Upper lobe of left lung (tissue), 6 donors: Measurements from ENCODE around the gene CAPRIN1. TPM values are rescaled to one million over a fixed set of nuclear protein-coding genes. Genes with fewer than 3 reads are reported as not detected.

Experiments
- ATAC-seq, 2 donors: fragments of 200-7000 bp; cut with Tn5 transposase; one replicate each; pipeline ENCODE4 v1.9.1; 2022; ENCODE audit warnings: mild to moderate bottlenecking in 2 of 2, moderate library complexity in 2 of 2; ENCODE audit not compliant: low FRiP score in 2 of 2
- DNase-seq, 2 donors: peaks; one replicate each; pipeline ENCODE4 v3.0.0-alpha.2; 2019 to 2020
- H3K27ac ChIP-seq, 4 donors: fragments of 200-600 bp; sonication (generic); one replicate each; pipeline ENCODE4 v1.5.1; 2016 to 2019
- H3K27me3 ChIP-seq, 4 donors: fragments of 200-600 bp; sonication (generic); one replicate each; pipeline ENCODE4 v1.5.1; 2017 to 2019
- H3K36me3 ChIP-seq, 4 donors: fragments of 200-600 bp; sonication (generic); one replicate each; pipeline ENCODE4 v1.5.1; 2016 to 2019
- H3K4me1 ChIP-seq, 4 donors: fragments of 200-600 bp; sonication (generic); one replicate each; pipeline ENCODE4 v1.5.1; 2018 to 2019
- H3K4me3 ChIP-seq, 4 donors: fragments of 200-600 bp; sonication (generic); one replicate each; pipeline ENCODE4 v1.5.1; 2017 to 2019; ENCODE audit warnings: mild to moderate bottlenecking in 2 of 4, moderate library complexity in 1 of 4
- H3K9me3 ChIP-seq, 4 donors: fragments of 200-600 bp; sonication (generic); one replicate each; pipeline ENCODE4 v1.5.1; 2018 to 2019
- CTCF ChIP-seq, 6 experiments: fragments of 450-650 bp in 4 of 6; fragments of 200-600 bp in 2 of 6; sonication (generic) in 2 of 6; IDR thresholded peaks; one replicate each; pipeline ENCODE4 v1.5.1; 2016 to 2019; ENCODE audit warnings: antibody characterized with exemption in 6 of 6
- EP300 ChIP-seq, 4 donors: sonication (generic); formaldehyde crosslinking; IDR thresholded peaks; one replicate each; pipeline ENCODE4 v1.5.1; 2017; ENCODE audit warnings: antibody characterized with exemption in 4 of 4, control low read depth in 2 of 4
- POLR2A ChIP-seq, 4 donors: fragments of 450-650 bp; IDR thresholded peaks; one replicate each; pipeline ENCODE4 v1.5.1; 2016 to 2017; ENCODE audit warnings: antibody characterized with exemption in 4 of 4, mild to moderate bottlenecking in 2 of 4
- POLR2AphosphoS5 ChIP-seq, 2 donors: sonication (generic); formaldehyde crosslinking; IDR thresholded peaks; one replicate each; pipeline ENCODE4 v1.5.1; 2017; ENCODE audit warnings: antibody characterized with exemption in 2 of 2
- WGBS, 2 donors: methylation state at CpG; one replicate each; pipeline ENCODE4 v1.1.5; 2017 to 2018; 5-methylcytosine and 5-hydroxymethylcytosine counted together
- total RNA-seq, 6 donors: library from RNA; depleted of rRNA in 4 of 6; stranded (reverse); fragments of >200 nt in 4 of 6; gene quantifications; one replicate each; pipeline versions ENCODE4 v1.1.0 to v1.2.1, GENCODE V29; 2016 to 2021
- donor health status: DM: no; HTN: no; CAD: no; lungs with moderate emphysema.
- donor health status: DM: no; HTN: yes; CAD: no; lungs with severe emphysema.

Gene CAPRIN1
- total RNA-seq, 6 donors from 2014 or later, result 144 to 265 (median 153) TPM

GRCh38 chr11:34114471-34114870, 62.9 kb downstream of the CAPRIN1 start:
- ATAC-seq (no peak), DNase-seq (no peak)
- Histone ChIP-seq H3K9me3 (no peaks in the 10 kb centered on the region), H3K27me3 (no peaks in the 10 kb centered on the region), H3K4me1 (no peaks in the 10 kb centered on the region), H3K27ac (no peak overlapping the region), H3K36me3 (peaks cover 32 to 100% (median 83%) of the 10 kb centered on the region in 4 donors), H3K4me3 (no peak overlapping the region)
- no peak for TF ChIP-seq EP300 (IDR thresholded peaks at IDR 0.05)
- no peak for TF ChIP-seq POLR2AphosphoS5 (IDR thresholded peaks at IDR 0.05)
- TF ChIP-seq CTCF (IDR thresholded peaks at IDR 0.05), result no peak
- no peak for TF ChIP-seq POLR2A (IDR thresholded peaks at IDR 0.05)
- WGBS, 2 donors, result 84 to 90% methylated on average over 5 of the region's 5 CpGs

GRCh38 chr11:34120651-34121050, 69.1 kb downstream of the CAPRIN1 start:
- no peak overlapping the region for H3K27ac ChIP-seq
- no peak overlapping the region for H3K4me3 ChIP-seq
- DNase-seq (no peak), ATAC-seq (no peak)
- WGBS, 2 donors, result 92 to 93% methylated on average over 4 of the region's 4 CpGs
- no peaks in the 10 kb centered on the region for H3K4me1 ChIP-seq
- TF ChIP-seq EP300 (IDR thresholded peaks at IDR 0.05) (no peak), POLR2A (IDR thresholded peaks at IDR 0.05) (no peak), CTCF (IDR thresholded peaks at IDR 0.05) (no peak), POLR2AphosphoS5 (IDR thresholded peaks at IDR 0.05) (no peak)
- no peaks in the 10 kb centered on the region for H3K27me3 ChIP-seq
- no peaks in the 10 kb centered on the region for H3K9me3 ChIP-seq
- peaks cover 40 to 100% (median 89%) of the 10 kb centered on the region in 4 donors for H3K36me3 ChIP-seq

- no peak for ATAC-seq
- Histone ChIP-seq H3K27me3 (no peaks in the 10 kb centered on the region), H3K9me3 (no peaks in the 10 kb centered on the region), H3K4me1 (no peaks in the 10 kb centered on the region), H3K4me3 (no peak overlapping the region), H3K27ac (no peak overlapping the region), H3K36me3 (peaks cover 24 to 93% (median 75%) of the 10 kb centered on the region in 4 donors)
- no peak for TF ChIP-seq EP300 (IDR thresholded peaks at IDR 0.05)
- no peak for TF ChIP-seq CTCF (IDR thresholded peaks at IDR 0.05)
- no peak for TF ChIP-seq POLR2AphosphoS5 (IDR thresholded peaks at IDR 0.05)
- TF ChIP-seq POLR2A (IDR thresholded peaks at IDR 0.05), result no peak
- WGBS, 2 donors, result 78 to 81% methylated on average over 4 of the region's 4 CpGs
- DNase-seq, result no peak
These were observed 73.5 kb downstream of the CAPRIN1 start for GRCh38 chr11:34124885-34125668.

GRCh38 chr11:34126959-34127848, 75.7 kb downstream of the CAPRIN1 start:
- DNase-seq (no peak), ATAC-seq (no peak)
- peaks cover 32 to 89% (median 74%) of the 10 kb centered on the region in 4 donors for H3K36me3 ChIP-seq

More at GRCh38 chr11:34126959-34127848, 75.7 kb downstream of the CAPRIN1 start:
- Histone ChIP-seq H3K4me1 (no peaks in the 10 kb centered on the region), H3K9me3 (no peaks in the 10 kb centered on the region), H3K4me3 (no peak overlapping the region), H3K27me3 (no peaks in the 10 kb centered on the region), H3K27ac (no peak overlapping the region)
- TF ChIP-seq POLR2A (IDR thresholded peaks at IDR 0.05) (no peak), POLR2AphosphoS5 (IDR thresholded peaks at IDR 0.05) (no peak), CTCF (IDR thresholded peaks at IDR 0.05) (no peak), EP300 (IDR thresholded peaks at IDR 0.05) (no peak)
- WGBS, 2 donors, result 85 to 90% methylated on average over 12 of the region's 12 CpGs
